Astrocyte of the hippocampus (primary cell): ENCODE data around the gene LDB2.
"Not testable (repeated sequence)": the region's sequence is repeated elsewhere in the genome, so short reads cannot be mapped to it uniquely, and the experiment has no call there.

Experiments used
- DNase-seq: peaks from one replicate; pipeline ENCODE4 v3.0.0; 2011; ENCODE audit warnings: low read depth, low spot score

The LDB2 gene

GRCh38 chr4:16597845-16598596 is 300.4 kb downstream of the LDB2 start:
- peak; percentile 75 for DNase-seq

- no peak for DNase-seq
Measured at GRCh38 chr4:16597443-16597842, 301.0 kb downstream of the LDB2 start.

DNA sequence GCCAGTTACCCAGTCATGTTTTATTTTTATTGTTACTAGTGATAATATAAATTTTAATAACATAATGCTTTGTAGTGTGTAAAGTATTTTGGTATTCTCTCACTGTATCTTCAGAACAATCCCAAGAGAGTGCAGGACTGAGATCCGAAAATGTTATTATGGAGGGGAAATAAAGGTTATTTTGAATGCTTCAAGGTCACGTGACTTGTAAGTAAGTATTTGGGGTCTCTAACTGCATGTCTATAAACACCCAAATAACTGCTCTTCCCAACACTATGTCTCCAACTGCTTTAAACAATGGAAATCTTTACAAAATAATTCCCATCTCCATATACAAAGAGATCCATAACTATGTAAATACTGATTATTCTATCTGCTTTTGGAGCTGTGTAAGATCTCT is 302.2 kb downstream of the LDB2 start:
- DNase-seq, result no peak

- DNase-seq, result no peak
Measured at GRCh38 chr4:16594128-16594527, 304.3 kb downstream of the LDB2 start.

- DNase-seq, result no peak
Measured at GRCh38 chr4:16593386-16593785, 305.1 kb downstream of the LDB2 start.

- no peak for DNase-seq
Measured at GRCh38 chr4:16591272-16591826, 307.1 kb downstream of the LDB2 start.

- DNase-seq, result no peak
Measured at GRCh38 chr4:16590797-16591196, 307.6 kb downstream of the LDB2 start.

DNA sequence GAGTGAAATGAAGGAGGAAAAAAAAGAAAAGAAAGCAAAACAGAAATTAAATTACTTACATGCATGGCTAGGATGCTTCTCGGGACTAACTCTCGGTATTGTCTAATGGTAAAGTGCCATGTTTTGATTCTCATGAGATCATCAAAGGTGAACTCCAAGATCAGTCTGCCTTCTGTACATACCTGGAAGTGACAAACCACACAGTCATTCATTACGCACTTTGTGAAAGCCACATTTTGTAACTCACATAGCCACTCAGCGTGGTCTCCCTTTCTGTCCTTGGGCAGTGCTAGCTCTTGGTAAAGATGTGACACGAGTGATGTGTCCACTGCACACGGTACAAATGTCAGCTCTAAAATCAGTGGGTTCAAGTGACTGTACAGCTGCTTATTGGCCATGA is 309.8 kb downstream of the LDB2 start:
- no peak for DNase-seq

GRCh38 chr4:16588149-16588548 is 310.3 kb downstream of the LDB2 start:
- no peak for DNase-seq

GRCh38 chr4:16585053-16585452 is 313.4 kb downstream of the LDB2 start:
- no peak for DNase-seq

DNA sequence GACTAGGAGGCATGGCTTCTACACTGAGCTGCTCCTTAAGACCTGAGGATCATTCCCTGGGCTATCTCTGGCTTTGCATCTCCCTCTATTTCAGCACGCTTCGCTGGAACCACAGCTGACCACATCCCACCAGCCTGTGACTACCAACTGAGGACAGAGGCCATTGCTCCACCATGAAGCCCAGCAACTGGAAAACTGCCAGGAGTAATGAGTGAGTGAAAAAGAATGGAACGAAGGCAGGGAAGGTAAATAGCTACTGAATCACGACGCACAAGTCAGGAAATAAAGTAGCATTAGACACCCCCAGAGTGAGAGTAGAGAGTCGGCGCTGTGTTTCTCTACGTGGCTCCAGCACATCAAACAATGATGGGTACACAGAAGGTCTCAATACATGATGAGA is 314.7 kb downstream of the LDB2 start:
- DNase-seq, result peak; percentile 82

DNA sequence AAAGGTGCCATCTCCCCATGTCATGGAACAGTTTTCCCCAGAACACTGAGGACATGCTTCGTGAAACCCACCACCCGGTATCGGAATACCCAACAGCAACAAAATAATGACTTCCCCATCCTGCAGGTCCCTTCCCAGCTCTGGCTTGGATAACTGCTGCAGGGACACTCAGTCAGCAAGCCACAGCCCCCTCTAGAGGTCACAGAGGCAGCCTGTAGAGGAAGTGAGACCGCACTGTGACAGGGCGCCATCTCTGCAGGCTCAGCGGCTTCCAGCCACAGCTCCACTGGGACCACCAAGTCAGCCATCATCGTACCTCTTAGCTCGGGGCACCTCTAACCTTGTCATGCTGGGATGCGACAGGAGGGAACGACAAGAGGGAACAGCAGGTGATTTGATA is 315.9 kb downstream of the LDB2 start:
- DNase-seq, result no peak

DNA sequence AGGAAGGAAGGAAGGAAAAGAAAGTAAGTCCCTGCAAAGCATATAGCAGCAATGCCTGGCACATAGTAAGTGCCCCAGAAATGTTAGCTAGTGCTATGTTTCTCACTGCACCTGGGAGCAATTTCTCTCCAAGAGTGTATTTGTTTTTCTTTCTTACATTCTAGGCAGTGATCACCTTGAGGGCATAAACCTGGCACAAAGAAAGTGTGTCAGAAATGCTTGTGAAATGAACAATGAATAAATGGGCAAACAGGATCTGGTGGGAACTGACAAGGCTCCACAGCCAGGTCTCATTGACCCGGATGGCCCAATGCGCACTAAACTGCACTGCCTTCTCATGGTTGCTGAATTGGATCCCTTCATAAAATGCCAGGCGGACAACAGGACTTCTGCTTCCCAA is 316.4 kb downstream of the LDB2 start:
- DNase-seq, result no peak

GRCh38 chr4:16581117-16581516 is 317.3 kb downstream of the LDB2 start:
- no peak for DNase-seq

DNA sequence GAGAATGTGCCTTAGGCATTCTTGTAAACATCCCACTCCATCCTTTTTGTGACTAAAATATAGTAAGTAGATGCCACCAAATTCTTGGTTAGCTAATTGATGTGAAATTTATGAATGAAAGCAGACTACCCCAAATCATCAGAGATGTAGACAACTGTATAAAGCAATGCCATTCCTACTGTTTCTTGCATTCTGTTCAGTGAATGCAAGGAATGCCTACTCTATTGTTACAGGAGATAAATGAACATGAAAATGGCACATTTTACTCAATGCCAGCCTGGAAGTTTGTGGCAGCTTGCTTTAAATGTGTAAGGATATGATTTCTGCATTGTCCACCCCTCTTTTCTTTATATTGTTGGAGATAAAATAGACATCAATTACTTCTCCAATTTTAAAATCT is 317.9 kb downstream of the LDB2 start:
- no peak for DNase-seq

DNA sequence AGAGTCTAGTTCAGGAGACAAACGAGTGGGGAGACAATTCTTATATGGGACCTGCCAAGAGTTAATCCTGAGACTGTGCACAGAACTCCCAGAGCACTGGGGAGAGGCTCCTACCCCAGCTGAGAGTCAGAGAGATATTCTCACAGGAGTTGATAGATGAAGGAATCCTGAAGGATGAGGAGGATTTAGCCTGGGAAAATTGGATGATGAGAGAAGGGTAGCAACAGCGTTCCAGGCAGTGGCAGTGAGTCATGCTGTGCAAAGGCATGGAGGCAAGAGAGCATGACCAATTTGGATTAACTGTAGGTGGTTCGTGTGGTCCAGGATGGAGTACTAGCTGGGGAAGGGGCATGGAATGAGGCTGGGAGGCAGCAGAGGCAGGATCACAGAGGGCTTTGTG is 318.6 kb downstream of the LDB2 start:
- DNase-seq, result peak; percentile 50

GRCh38 chr4:16577177-16577576 is 321.3 kb downstream of the LDB2 start:
- no peak for DNase-seq

GRCh38 chr4:16574981-16575380 is 323.5 kb downstream of the LDB2 start:
- no peak for DNase-seq

DNA sequence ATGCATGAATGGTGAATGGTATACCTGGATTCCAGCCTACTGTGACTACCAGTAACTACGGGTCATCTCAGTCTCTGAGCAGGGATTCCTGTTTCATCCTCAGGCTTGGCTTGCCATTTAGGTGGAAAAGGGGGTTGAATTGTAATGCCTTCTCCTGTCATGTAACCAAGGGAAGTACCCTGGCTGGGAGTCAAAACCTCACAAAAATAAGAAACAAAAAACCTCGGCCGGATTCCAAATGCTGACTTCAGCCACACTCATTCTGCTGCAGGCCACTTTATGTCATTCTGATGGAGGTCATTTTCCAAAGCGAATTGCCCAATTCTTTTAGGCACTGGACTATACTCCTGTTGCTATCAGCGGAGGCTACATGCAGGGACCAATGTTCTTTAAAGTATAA is 324.7 kb downstream of the LDB2 start:
- peak; percentile 92 for DNase-seq

DNA sequence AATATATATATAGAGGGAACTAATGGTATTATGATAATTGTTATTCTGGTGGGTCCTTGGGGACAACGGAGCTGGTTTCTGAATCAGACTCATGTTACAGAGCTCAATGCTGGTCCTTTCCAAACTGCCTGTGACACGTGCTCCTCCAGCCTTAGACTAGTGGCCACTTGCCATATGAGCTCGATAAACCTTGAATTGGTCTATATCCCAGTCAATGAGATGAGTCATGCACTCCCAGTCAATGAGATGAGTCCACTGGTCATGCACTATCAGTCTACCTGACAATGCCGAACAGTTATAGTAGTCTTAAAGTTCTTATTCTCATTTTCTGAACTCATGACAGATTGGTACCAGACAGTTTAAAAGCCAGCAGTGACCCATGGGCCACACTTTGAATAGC is 325.2 kb downstream of the LDB2 start:
- peak; percentile 48 for DNase-seq

DNA sequence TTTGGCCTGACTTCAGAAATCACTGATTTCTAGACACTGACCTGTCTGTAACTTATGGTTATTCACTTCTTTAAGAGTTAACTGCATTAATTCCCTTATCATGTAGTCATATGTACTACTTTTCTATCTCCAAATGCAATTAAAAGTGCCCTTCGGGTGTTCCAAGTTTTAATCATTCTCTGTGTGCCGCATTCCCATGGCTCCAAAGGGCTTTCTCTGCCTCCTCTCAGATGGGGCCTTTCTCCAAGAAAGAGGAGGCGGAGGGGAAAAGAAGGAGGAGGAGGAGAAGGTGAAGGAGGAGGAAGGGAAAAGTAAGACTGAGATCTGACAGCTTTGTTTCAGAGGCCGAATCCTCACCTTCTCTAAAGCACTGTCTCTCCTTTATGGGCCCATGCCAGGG is 325.8 kb downstream of the LDB2 start:
- DNase-seq, result no peak

GRCh38 chr4:16572161-16572560 is 326.3 kb downstream of the LDB2 start:
- DNase-seq, result no peak

DNA sequence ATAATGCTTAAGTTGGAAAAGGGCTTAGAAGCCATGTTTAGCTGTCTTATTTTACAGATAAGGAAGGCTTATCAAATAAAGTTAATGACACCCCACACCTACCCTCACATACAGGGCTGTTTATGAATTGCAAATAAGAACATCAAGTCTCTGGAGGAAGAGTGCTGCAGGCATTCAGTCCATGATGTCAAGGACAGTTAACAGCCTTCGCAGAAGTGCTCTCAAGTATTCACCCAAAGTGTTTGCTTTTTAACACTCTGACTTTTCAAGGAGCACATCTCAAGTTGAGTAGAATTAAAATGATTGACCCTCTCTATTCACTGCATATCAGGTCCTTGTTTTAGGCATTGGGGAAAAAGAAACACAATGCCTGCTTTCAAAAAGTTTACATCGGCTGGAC is 328.7 kb downstream of the LDB2 start:
- no peak for DNase-seq

GRCh38 chr4:16557316-16557715 is 341.1 kb downstream of the LDB2 start:
- not testable (repeated sequence) for DNase-seq
